ENCODE measurements around the gene P2RX5.

Gene P2RX5

GRCh38 chr17:3657588-3657869, 38.4 kb downstream of the P2RX5 start:
- DNase-seq (ENCODE audit: low read depth in 2 of 2): no peak

GRCh38 chr17:3656755-3657587, 39.0 kb downstream of the P2RX5 start:
- DNase-seq (ENCODE audit: low read depth in 2 of 2): no peak

- no peak for DNase-seq (ENCODE audit: low read depth in 2 of 2)
These were observed 39.6 kb downstream of the P2RX5 start for GRCh38 chr17:3656353-3656752.

- DNase-seq (ENCODE audit: low read depth in 2 of 2): no peak
These were observed 40.2 kb downstream of the P2RX5 start for GRCh38 chr17:3655766-3656165.

GRCh38 chr17:3647769-3648555, 48.0 kb downstream of the P2RX5 start:
- DNase-seq (ENCODE audit: low read depth in 2 of 2): no peak

GRCh38 chr17:3647251-3647650, 48.7 kb downstream of the P2RX5 start:
- DNase-seq (ENCODE audit: low read depth in 2 of 2): no peak

GRCh38 chr17:3645310-3645709, 50.6 kb downstream of the P2RX5 start:
- no peak for DNase-seq (ENCODE audit: low read depth in 2 of 2)

GRCh38 chr17:3643889-3644349, 52.0 kb downstream of the P2RX5 start:
- DNase-seq (ENCODE audit: low read depth in 2 of 2): no peak

GRCh38 chr17:3641717-3642486, 54.1 kb downstream of the P2RX5 start:
- DNase-seq (ENCODE audit: low read depth in 2 of 2): no peak

- DNase-seq (ENCODE audit: low read depth in 2 of 2): no peak
These were observed 54.9 kb downstream of the P2RX5 start for GRCh38 chr17:3641014-3641413.

- no peak for DNase-seq (ENCODE audit: low read depth in 2 of 2)
These were observed 55.9 kb downstream of the P2RX5 start for GRCh38 chr17:3639981-3640596.

GRCh38 chr17:3636908-3637373, 59.0 kb downstream of the P2RX5 start:
- DNase-seq (ENCODE audit: low read depth in 2 of 2): no peak

- peak; percentile 85 to 88 for DNase-seq (ENCODE audit: low read depth in 2 of 2)
These were observed 59.6 kb downstream of the P2RX5 start, which contains the start of the genes CTNS and SHPK for GRCh38 chr17:3636154-3636907. TSS of gene CTNS (plus strand) at chr17:3636760. CDS start at chr17:3640207, 3,447 bp downstream. TSS of gene SHPK (minus strand) at chr17:3636250. CDS start at chr17:3636219, 31 bp downstream.

- DNase-seq (ENCODE audit: low read depth in 2 of 2): no peak
These were observed 60.3 kb downstream of the P2RX5 start for GRCh38 chr17:3635474-3636153.

GRCh38 chr17:3632287-3632686, 63.7 kb downstream of the P2RX5 start:
- DNase-seq (ENCODE audit: low read depth in 2 of 2): no peak

- no peak for DNase-seq (ENCODE audit: low read depth in 2 of 2)
These were observed 65.2 kb downstream of the P2RX5 start for GRCh38 chr17:3630781-3631180.

GRCh38 chr17:3627769-3628167, 68.2 kb downstream of the P2RX5 start:
- DNase-seq (ENCODE audit: low read depth in 2 of 2): no peak

- DNase-seq (ENCODE audit: low read depth in 2 of 2): no peak
These were observed 68.9 kb downstream of the P2RX5 start for GRCh38 chr17:3626831-3627768.
